ENCODE measurements around the gene LOC128125822.
"Not testable (repeated sequence)": the region's sequence is repeated elsewhere in the genome, so short reads cannot be mapped to it uniquely, and the experiment has no call there.

Gene LOC128125822

GRCh38 chr6:63582579-63583231 lies 10.4 kb downstream of the LOC128125822 start:
- no peak for DNase-seq (ENCODE audit: extremely low read depth, low read depth)
- TF ChIP-seq, protein P1, sequence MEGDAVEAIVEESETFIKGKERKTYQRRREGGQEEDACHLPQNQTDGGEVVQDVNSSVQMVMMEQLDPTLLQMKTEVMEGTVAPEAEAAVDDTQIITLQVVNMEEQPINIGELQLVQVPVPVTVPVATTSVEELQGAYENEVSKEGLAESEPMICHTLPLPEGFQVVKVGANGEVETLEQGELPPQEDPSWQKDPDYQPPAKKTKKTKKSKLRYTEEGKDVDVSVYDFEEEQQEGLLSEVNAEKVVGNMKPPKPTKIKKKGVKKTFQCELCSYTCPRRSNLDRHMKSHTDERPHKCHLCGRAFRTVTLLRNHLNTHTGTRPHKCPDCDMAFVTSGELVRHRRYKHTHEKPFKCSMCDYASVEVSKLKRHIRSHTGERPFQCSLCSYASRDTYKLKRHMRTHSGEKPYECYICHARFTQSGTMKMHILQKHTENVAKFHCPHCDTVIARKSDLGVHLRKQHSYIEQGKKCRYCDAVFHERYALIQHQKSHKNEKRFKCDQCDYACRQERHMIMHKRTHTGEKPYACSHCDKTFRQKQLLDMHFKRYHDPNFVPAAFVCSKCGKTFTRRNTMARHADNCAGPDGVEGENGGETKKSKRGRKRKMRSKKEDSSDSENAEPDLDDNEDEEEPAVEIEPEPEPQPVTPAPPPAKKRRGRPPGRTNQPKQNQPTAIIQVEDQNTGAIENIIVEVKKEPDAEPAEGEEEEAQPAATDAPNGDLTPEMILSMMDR (IDR thresholded peaks at IDR 0.05; ENCODE audit: low read depth, low read length) = no peak

DNA sequence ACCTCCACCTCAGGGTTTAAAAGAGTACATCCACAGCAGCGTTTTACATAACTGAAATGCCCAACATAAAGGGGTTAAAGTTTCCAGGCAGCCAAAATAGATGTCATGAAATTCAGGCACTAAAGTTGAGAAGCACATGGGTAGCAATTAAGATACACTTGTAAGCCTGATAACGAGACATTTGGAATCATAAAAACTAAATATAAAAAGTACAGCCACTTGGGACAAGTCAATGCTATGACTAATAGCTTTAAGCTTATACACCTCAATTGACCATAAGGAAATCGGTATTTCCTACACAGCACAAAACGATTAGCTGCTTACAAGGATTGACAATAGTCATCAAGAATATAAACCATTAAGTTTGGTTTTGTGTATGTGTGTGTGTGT lies 11.8 kb downstream of the LOC128125822 start:
- TF ChIP-seq, protein P1 (IDR thresholded peaks at IDR 0.05; ENCODE audit: low read depth, low read length) = no peak
- no peak for DNase-seq (ENCODE audit: extremely low read depth, low read depth)

- DNase-seq (ENCODE audit: extremely low read depth, low read depth) = no peak
- TF ChIP-seq, protein P1 (IDR thresholded peaks at IDR 0.05; ENCODE audit: low read depth, low read length) = no peak
Observed at GRCh38 chr6:63584566-63584965, 12.3 kb downstream of the LOC128125822 start.

GRCh38 chr6:63585652-63586051 lies 13.4 kb downstream of the LOC128125822 start:
- DNase-seq (ENCODE audit: extremely low read depth, low read depth) = not testable (repeated sequence)

DNA sequence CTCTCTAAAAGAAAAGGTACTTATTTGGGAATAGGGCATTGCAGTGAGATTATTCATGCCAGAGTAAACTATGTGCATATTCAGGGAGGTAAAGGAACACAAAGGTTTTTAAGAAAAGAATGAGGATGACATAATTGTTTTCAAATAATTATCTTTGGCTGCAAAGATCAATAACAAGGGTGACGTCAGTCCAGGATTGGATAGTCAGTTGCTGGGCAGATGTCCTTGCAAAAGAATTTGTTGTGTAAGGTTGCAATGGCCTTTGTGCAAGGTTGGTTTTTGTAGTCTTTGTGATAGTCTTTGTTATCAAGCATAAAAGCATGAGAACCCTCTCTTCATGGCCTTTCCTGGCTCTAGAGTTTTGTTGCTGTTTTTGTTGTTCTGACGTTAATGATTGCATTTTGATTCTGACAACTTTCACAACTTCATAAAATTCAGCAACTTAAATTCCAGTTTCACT lies 17.7 kb downstream of the LOC128125822 start:
- TF ChIP-seq, protein P1 (IDR thresholded peaks at IDR 0.05; ENCODE audit: low read depth, low read length) = no peak
- DNase-seq (ENCODE audit: extremely low read depth, low read depth) = no peak

- TF ChIP-seq, protein P1 (IDR thresholded peaks at IDR 0.05; ENCODE audit: low read depth, low read length) = no peak
- no peak for DNase-seq (ENCODE audit: extremely low read depth, low read depth)
Observed at GRCh38 chr6:63592886-63593285, 20.6 kb downstream of the LOC128125822 start.

GRCh38 chr6:63597141-63598048 lies 25.1 kb downstream of the LOC128125822 start:
- TF ChIP-seq, protein P1 (IDR thresholded peaks at IDR 0.05; ENCODE audit: low read depth, low read length) = no peak
- DNase-seq (ENCODE audit: extremely low read depth, low read depth) = no peak
